Gastrocnemius medialis (tissue), 4 donors: Measurements from ENCODE around the gene G6PC3.

Source experiments
- POLR2A ChIP-seq, 2 donors: fragments of 450-650 bp; IDR thresholded peaks; one replicate each; pipeline ENCODE4 v1.6.1; 2017; ENCODE audit warnings: antibody characterized with exemption in 2 of 2, mild to moderate bottlenecking in 2 of 2, moderate library complexity in 2 of 2
- TF ChIP-seq, protein P1 (sequence below), 5 experiments: fragments of 450-650 bp in 3 of 5; fragments of 200-600 bp in 2 of 5; sonication (generic) in 2 of 5; IDR thresholded peaks in 4 of 5; conservative IDR thresholded peaks in 1 of 5; 1 replicate in 4 of 5; 2 replicates in 1 of 5; pipeline ENCODE4 v1.5.1; 2016 to 2019; ENCODE audit warnings: antibody characterized with exemption in 5 of 5, mild to moderate bottlenecking in 3 of 5, moderate library complexity in 3 of 5

DNA sequence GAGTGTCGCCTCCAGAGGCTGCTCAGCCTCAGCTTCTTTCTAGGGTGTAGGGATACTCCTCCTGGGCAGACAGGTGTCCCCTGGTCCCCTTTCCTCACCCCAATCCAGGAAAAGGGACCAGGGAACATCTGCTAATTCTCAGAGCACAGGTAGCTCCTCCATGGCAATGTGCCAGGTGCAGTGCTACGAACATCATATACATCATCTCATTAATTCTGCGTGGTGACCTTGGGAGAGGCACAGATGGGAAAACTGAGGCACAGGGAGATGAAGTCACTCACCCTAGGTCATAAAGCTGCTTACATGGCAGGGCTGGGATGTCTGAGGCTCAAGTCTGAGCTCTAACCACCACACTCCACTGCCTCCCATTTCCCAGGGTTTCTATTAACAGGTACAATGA lies 41.2 kb downstream of the G6PC3 start:
- TF ChIP-seq, protein P1, sequence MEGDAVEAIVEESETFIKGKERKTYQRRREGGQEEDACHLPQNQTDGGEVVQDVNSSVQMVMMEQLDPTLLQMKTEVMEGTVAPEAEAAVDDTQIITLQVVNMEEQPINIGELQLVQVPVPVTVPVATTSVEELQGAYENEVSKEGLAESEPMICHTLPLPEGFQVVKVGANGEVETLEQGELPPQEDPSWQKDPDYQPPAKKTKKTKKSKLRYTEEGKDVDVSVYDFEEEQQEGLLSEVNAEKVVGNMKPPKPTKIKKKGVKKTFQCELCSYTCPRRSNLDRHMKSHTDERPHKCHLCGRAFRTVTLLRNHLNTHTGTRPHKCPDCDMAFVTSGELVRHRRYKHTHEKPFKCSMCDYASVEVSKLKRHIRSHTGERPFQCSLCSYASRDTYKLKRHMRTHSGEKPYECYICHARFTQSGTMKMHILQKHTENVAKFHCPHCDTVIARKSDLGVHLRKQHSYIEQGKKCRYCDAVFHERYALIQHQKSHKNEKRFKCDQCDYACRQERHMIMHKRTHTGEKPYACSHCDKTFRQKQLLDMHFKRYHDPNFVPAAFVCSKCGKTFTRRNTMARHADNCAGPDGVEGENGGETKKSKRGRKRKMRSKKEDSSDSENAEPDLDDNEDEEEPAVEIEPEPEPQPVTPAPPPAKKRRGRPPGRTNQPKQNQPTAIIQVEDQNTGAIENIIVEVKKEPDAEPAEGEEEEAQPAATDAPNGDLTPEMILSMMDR (IDR thresholded peaks at IDR 0.05 in 4 of 5, conservative IDR thresholded peaks at IDR 0.05 in 1 of 5), result no peak
- TF ChIP-seq POLR2A (IDR thresholded peaks at IDR 0.05), result no peak
